ENCODE data around the gene SYNPO2.

DNA sequence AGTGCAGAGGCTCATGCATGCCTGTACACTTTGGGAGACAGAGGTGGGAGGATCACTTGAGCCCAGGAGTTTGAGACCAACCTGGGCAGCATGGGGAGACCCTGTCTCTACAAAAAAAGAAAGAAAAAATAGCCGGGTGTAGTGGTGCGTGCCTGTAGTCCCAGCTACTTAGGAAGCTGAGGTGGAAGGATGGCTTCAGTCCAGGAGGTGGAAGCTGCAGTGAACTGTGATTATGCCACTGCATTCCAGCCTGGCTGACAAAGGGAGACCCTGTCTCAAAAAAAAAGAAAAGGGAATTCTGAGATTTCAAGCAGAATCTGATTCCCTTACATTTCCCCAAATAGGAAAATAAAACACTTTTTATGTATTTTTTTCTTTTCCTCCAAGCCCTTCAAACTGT is 83.5 kb downstream of the SYNPO2 start:
- TF ChIP-seq, protein P1, sequence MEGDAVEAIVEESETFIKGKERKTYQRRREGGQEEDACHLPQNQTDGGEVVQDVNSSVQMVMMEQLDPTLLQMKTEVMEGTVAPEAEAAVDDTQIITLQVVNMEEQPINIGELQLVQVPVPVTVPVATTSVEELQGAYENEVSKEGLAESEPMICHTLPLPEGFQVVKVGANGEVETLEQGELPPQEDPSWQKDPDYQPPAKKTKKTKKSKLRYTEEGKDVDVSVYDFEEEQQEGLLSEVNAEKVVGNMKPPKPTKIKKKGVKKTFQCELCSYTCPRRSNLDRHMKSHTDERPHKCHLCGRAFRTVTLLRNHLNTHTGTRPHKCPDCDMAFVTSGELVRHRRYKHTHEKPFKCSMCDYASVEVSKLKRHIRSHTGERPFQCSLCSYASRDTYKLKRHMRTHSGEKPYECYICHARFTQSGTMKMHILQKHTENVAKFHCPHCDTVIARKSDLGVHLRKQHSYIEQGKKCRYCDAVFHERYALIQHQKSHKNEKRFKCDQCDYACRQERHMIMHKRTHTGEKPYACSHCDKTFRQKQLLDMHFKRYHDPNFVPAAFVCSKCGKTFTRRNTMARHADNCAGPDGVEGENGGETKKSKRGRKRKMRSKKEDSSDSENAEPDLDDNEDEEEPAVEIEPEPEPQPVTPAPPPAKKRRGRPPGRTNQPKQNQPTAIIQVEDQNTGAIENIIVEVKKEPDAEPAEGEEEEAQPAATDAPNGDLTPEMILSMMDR (conservative IDR thresholded peaks at IDR 0.05; ENCODE audit: low read depth, low read length) = no peak
- no peak for TF ChIP-seq EZH2 (IDR thresholded peaks at IDR 0.05; ENCODE audit: low read length, unreplicated experiment)
